GM23248 (cell line): ENCODE data around the gene GAS7. TPM values are rescaled to one million over a fixed set of nuclear protein-coding genes. Genes with fewer than 3 reads are reported as not detected.
A peak's percentile ranks its signal among the peaks of the same experiment; 100 is the strongest.

ENCODE experiments used
- DNase-seq: peaks from one replicate; pipeline ENCODE4 v3.0.0-alpha.2; 2015
- H2AFZ ChIP-seq: fragments of 200-600 bp; sonication (generic); 2 replicates; pipeline ENCODE4 v1.6.1; 2016; ENCODE audit warnings: antibody characterized with exemption
- H3F3A ChIP-seq: fragments of 200-600 bp; sonication (generic); 2 replicates; pipeline ENCODE4 v1.6.1; 2016; ENCODE audit warnings: mild to moderate bottlenecking, antibody characterized with exemption, mixed run types; ENCODE audit not compliant: insufficient read depth
- H3K27ac ChIP-seq: fragments of 200-600 bp; sonication (generic); 2 replicates; pipeline ENCODE4 v1.5.1; 2016; ENCODE audit warnings: mild to moderate bottlenecking
- H3K27me3 ChIP-seq: fragments of 200-600 bp; sonication (generic); replicated peaks from 2 replicates; pipeline ENCODE4 v1.6.1; 2016; ENCODE audit warnings: mild to moderate bottlenecking; ENCODE audit not compliant: insufficient read depth
- H3K36me3 ChIP-seq: fragments of 200-600 bp; sonication (generic); 2 replicates; pipeline ENCODE4 v1.6.1; 2016; ENCODE audit warnings: low read depth, mild to moderate bottlenecking
- H3K4me1 ChIP-seq: fragments of 200-600 bp; sonication (generic); 2 replicates; pipeline ENCODE4 v1.6.1; 2016; ENCODE audit warnings: mild to moderate bottlenecking; ENCODE audit not compliant: insufficient read depth
- H3K4me2 ChIP-seq: fragments of 200-600 bp; sonication (generic); one replicate; pipeline ENCODE4 v1.6.1; 2016; ENCODE audit warnings: mild to moderate bottlenecking; ENCODE audit not compliant: unreplicated experiment
- H3K4me3 ChIP-seq: fragments of 200-600 bp; sonication (generic); 2 replicates; pipeline ENCODE4 v1.5.1; 2016; ENCODE audit warnings: mild to moderate bottlenecking
- H3K79me2 ChIP-seq: fragments of 200-600 bp; sonication (generic); 2 replicates; pipeline ENCODE4 v1.6.1; 2016; ENCODE audit warnings: mild to moderate bottlenecking; ENCODE audit not compliant: insufficient read depth
- H3K9ac ChIP-seq: fragments of 200-600 bp; sonication (generic); 2 replicates; pipeline ENCODE4 v1.6.1; 2016; ENCODE audit warnings: mild to moderate bottlenecking
- H3K9me2 ChIP-seq: fragments of 200-600 bp; sonication (generic); 2 replicates; pipeline ENCODE4 v1.6.1; 2016; ENCODE audit warnings: mixed run types, mild to moderate bottlenecking, moderate library complexity; ENCODE audit not compliant: insufficient read depth
- H3K9me3 ChIP-seq: fragments of 200-600 bp; sonication (generic); one replicate; pipeline ENCODE4 v1.6.1; 2017; ENCODE audit warnings: low read depth
- H4K20me1 ChIP-seq: fragments of 200-600 bp; sonication (generic); 2 replicates; pipeline ENCODE4 v1.6.0; 2016; ENCODE audit not compliant: insufficient read depth
- EZH2 ChIP-seq: fragments of 200-600 bp; sonication (generic); IDR thresholded peaks from 2 replicates; pipeline ENCODE4 v1.6.1; 2018; ENCODE audit warnings: antibody characterized with exemption, mild to moderate bottlenecking; ENCODE audit not compliant: insufficient read depth, poor library complexity, severe bottlenecking
- EZH2phosphoT487 ChIP-seq: fragments of 200-600 bp; sonication (generic); IDR thresholded peaks from 2 replicates; pipeline ENCODE4 v1.6.1; 2018; ENCODE audit warnings: antibody characterized with exemption, moderate library complexity, mild to moderate bottlenecking, low read depth; ENCODE audit not compliant: insufficient read depth
- WGBS, 2 experiments: methylation state at CpG; one replicate each; pipeline ENCODE4 v1.1.6; 2015 to 2017; ENCODE audit warnings: low lambda C conversion rate in 2 of 2, low coverage in 1 of 2; ENCODE audit errors: missing lambda C conversion rate in 2 of 2; 5-methylcytosine and 5-hydroxymethylcytosine counted together
- in situ Hi-C: fragments of 300-500 bp; cut with MboI; formaldehyde crosslinking; loops from 2 replicates; pipeline ENCODE4 v1.15.0; 2020
- polyA plus RNA-seq: library from polyadenylated mRNA; unstranded; fragments of >200 nt; fragmentation: Nextera tagmentation; extraction: Ambion mirVana; gene quantifications from 2 replicates; pipeline ENCODE4 v1.2.1, GENCODE V29; 2016
- total RNA-seq: library from RNA; depleted of rRNA; stranded (reverse); fragments of >200 nt; shearing (Covaris generic); gene quantifications from 2 replicates; pipeline ENCODE4 v1.2.3, GENCODE V29; 2014

Gene GAS7
- total and polyA plus RNA-seq, 2 experiments from 2014 or later: 6.7 to 13.4 TPM

- Histone ChIP-seq H3K9ac (no peak within 1 kb of the TSS), H3K36me3 (no peaks in the 10 kb centered on the region), H2AFZ (no peak within 1 kb of the TSS), H3K27me3 (no peaks in the 10 kb centered on the region), H3K9me3 (no peaks in the 10 kb centered on the region), H3F3A (peaks cover 12% of the 10 kb centered on the region), H3K9me2 (no peaks in the 10 kb centered on the region), H3K4me3 (no peak within 1 kb of the TSS), H3K79me2 (no peaks in the 10 kb centered on the region), H3K4me2 (no peak within 1 kb of the TSS), H3K27ac (no peak within 1 kb of the TSS), H4K20me1 (no peaks in the 10 kb centered on the region), H3K4me1 (peaks cover 15% of the 10 kb centered on the region)
- TF ChIP-seq EZH2phosphoT487 (no peak), EZH2 (no peak)
- DNase-seq: no peak
- WGBS, 2 experiments: 85 to 92% methylated on average over 7 to 11 of the region's 11 CpGs
- in situ Hi-C loops: no loop called here
Measured at GRCh38 chr17:9905078-9905415, 293.4 kb downstream of the GAS7 start, which contains the start of gene RCVRN. RCVRN (minus strand) TSS chr17:9905271; CDS start chr17:9905180, 91 bp downstream.

GRCh38 chr17:9904277-9905077 lies 293.9 kb downstream of the GAS7 start:
- H3K9me2 ChIP-seq: no peaks in the 10 kb centered on the region
- H3K27me3 ChIP-seq: no peaks in the 10 kb centered on the region
- WGBS, 2 experiments: 94 to 96% methylated on average over 33 to 35 of the region's 35 CpGs
- no peak overlapping the region for H3K27ac ChIP-seq
- H3K79me2 ChIP-seq: no peaks in the 10 kb centered on the region
- DNase-seq: no peak
- no peak overlapping the region for H3K4me3 ChIP-seq
- H3K36me3 ChIP-seq: no peaks in the 10 kb centered on the region
- peaks cover 19% of the 10 kb centered on the region for H3K4me1 ChIP-seq
- no peak overlapping the region for H3K9ac ChIP-seq
- H3K4me2 ChIP-seq: no peak overlapping the region
- peaks cover 12% of the 10 kb centered on the region for H3F3A ChIP-seq
- in situ Hi-C loops: no loop called here
- no peaks in the 10 kb centered on the region for H4K20me1 ChIP-seq
- H3K9me3 ChIP-seq: no peaks in the 10 kb centered on the region
- TF ChIP-seq EZH2 (no peak), EZH2phosphoT487 (no peak)
- H2AFZ ChIP-seq: no peak overlapping the region

- H4K20me1 ChIP-seq: no peaks in the 10 kb centered on the region
- H3K4me2 ChIP-seq: no peak overlapping the region
- H3K79me2 ChIP-seq: no peaks in the 10 kb centered on the region
- H3K4me1 ChIP-seq: peaks cover 19% of the 10 kb centered on the region
- no peak overlapping the region for H3K27ac ChIP-seq
- H3K9ac ChIP-seq: no peak overlapping the region
- no peak overlapping the region for H3K4me3 ChIP-seq
- peaks cover 12% of the 10 kb centered on the region for H3F3A ChIP-seq
- no peaks in the 10 kb centered on the region for H3K36me3 ChIP-seq
- no peaks in the 10 kb centered on the region for H3K9me2 ChIP-seq
- no peak for DNase-seq
- in situ Hi-C loops: no loop called here
- H3K27me3 ChIP-seq: no peaks in the 10 kb centered on the region
- H2AFZ ChIP-seq: no peak overlapping the region
- no peaks in the 10 kb centered on the region for H3K9me3 ChIP-seq
- no peak for TF ChIP-seq EZH2
- no peak for TF ChIP-seq EZH2phosphoT487
- WGBS, 2 experiments: 9 to 35% methylated on average over 2 of the region's 2 CpGs
Measured at GRCh38 chr17:9902120-9902519, 296.3 kb downstream of the GAS7 start.

GRCh38 chr17:9900784-9901183 lies 297.6 kb downstream of the GAS7 start:
- Histone ChIP-seq H3K9me2 (no peaks in the 10 kb centered on the region), H3K9me3 (no peaks in the 10 kb centered on the region), H3K27me3 (no peaks in the 10 kb centered on the region), H3K79me2 (no peaks in the 10 kb centered on the region), H3K4me2 (peak overlapping the region; percentile 86), H3K27ac (peak overlapping the region; percentile 50), H3K4me3 (peak overlapping the region; percentile 59), H3K4me1 (peaks cover 19% of the 10 kb centered on the region), H3K9ac (peak overlapping the region; percentile 33; the same call in 1 of the 2 replicates), H2AFZ (peak overlapping the region; percentile 72), H3F3A (peaks cover 12% of the 10 kb centered on the region), H3K36me3 (no peaks in the 10 kb centered on the region), H4K20me1 (no peaks in the 10 kb centered on the region)
- TF ChIP-seq EZH2: no peak
- no peak for TF ChIP-seq EZH2phosphoT487
- in situ Hi-C loops: no loop called here
- WGBS, 2 experiments: 0 to 1% methylated on average over 8 of the region's 8 CpGs
- peak; percentile 80 for DNase-seq
